ENCODE measurements around the gene RNU2-63P.

GRCh38 chr2:88002359-88002707 is 14.0 kb downstream of the RNU2-63P start:
- no peak for TF ChIP-seq CTCF (IDR thresholded peaks at IDR 0.05)
- TF ChIP-seq POLR2A (IDR thresholded peaks at IDR 0.05): no peak
